ENCODE measurements around the gene EXOC2.

Gene EXOC2

GRCh38 chr6:636488-636887 is 56.5 kb downstream of the EXOC2 start:
- H3K36me3 ChIP-seq (ENCODE audit: control insufficient read depth in 2 of 2, insufficient read depth in 2 of 2, low read length in 2 of 2) = peaks cover 3 to 4% of the 10 kb centered on the region in 2 donors
- H3K27me3 ChIP-seq (ENCODE audit: control insufficient read depth in 2 of 2, insufficient read depth in 2 of 2, low read length in 2 of 2) = no peaks in the 10 kb centered on the region
- no peak overlapping the region for H3K4me3 ChIP-seq (ENCODE audit: low read length in 2 of 2)

GRCh38 chr6:635233-635632 is 57.7 kb downstream of the EXOC2 start:
- peaks cover 3 to 4% of the 10 kb centered on the region in 2 donors for H3K36me3 ChIP-seq (ENCODE audit: control insufficient read depth in 2 of 2, insufficient read depth in 2 of 2, low read length in 2 of 2)
- no peak overlapping the region for H3K4me3 ChIP-seq (ENCODE audit: low read length in 2 of 2)
- H3K4me1 ChIP-seq (ENCODE audit: control insufficient read depth in 2 of 2, insufficient read depth in 2 of 2, low read length in 2 of 2) = no peaks in the 10 kb centered on the region
- H3K27me3 ChIP-seq (ENCODE audit: control insufficient read depth in 2 of 2, insufficient read depth in 2 of 2, low read length in 2 of 2) = no peaks in the 10 kb centered on the region
- H3K9ac ChIP-seq (ENCODE audit: low read depth in 1 of 2, low read length in 2 of 2) = no peak overlapping the region
- no peaks in the 10 kb centered on the region for H3K9me3 ChIP-seq (ENCODE audit: control insufficient read depth in 2 of 2, low read length in 2 of 2)
- no peak overlapping the region for H3K27ac ChIP-seq (ENCODE audit: low read depth in 2 of 2, low read length in 2 of 2)

More at GRCh38 chr6:636488-636887, 56.5 kb downstream of the EXOC2 start:
- no peak overlapping the region for H3K27ac ChIP-seq (ENCODE audit: low read depth in 2 of 2, low read length in 2 of 2)
- H3K4me1 ChIP-seq (ENCODE audit: control insufficient read depth in 2 of 2, insufficient read depth in 2 of 2, low read length in 2 of 2) = no peaks in the 10 kb centered on the region
- H3K9ac ChIP-seq (ENCODE audit: low read depth in 1 of 2, low read length in 2 of 2) = no peak overlapping the region
- H3K9me3 ChIP-seq (ENCODE audit: control insufficient read depth in 2 of 2, low read length in 2 of 2) = no peaks in the 10 kb centered on the region

GRCh38 chr6:633611-634010 is 59.3 kb downstream of the EXOC2 start:
- H3K27me3 ChIP-seq (ENCODE audit: control insufficient read depth in 2 of 2, insufficient read depth in 2 of 2, low read length in 2 of 2) = no peaks in the 10 kb centered on the region
- no peaks in the 10 kb centered on the region for H3K4me1 ChIP-seq (ENCODE audit: control insufficient read depth in 2 of 2, insufficient read depth in 2 of 2, low read length in 2 of 2)
- peaks cover 3 to 4% of the 10 kb centered on the region in 2 donors for H3K36me3 ChIP-seq (ENCODE audit: control insufficient read depth in 2 of 2, insufficient read depth in 2 of 2, low read length in 2 of 2)
- no peak overlapping the region for H3K4me3 ChIP-seq (ENCODE audit: low read length in 2 of 2)
- no peak overlapping the region for H3K9ac ChIP-seq (ENCODE audit: low read depth in 1 of 2, low read length in 2 of 2)
- no peaks in the 10 kb centered on the region for H3K9me3 ChIP-seq (ENCODE audit: control insufficient read depth in 2 of 2, low read length in 2 of 2)
- H3K27ac ChIP-seq (ENCODE audit: low read depth in 2 of 2, low read length in 2 of 2) = no peak overlapping the region

- H3K9ac ChIP-seq (ENCODE audit: low read depth in 1 of 2, low read length in 2 of 2) = no peak overlapping the region
- peaks cover 0 to 4% of the 10 kb centered on the region in 2 donors for H3K36me3 ChIP-seq (ENCODE audit: control insufficient read depth in 2 of 2, insufficient read depth in 2 of 2, low read length in 2 of 2)
- H3K4me3 ChIP-seq (ENCODE audit: low read length in 2 of 2) = no peak overlapping the region
- H3K4me1 ChIP-seq (ENCODE audit: control insufficient read depth in 2 of 2, insufficient read depth in 2 of 2, low read length in 2 of 2) = no peaks in the 10 kb centered on the region
- no peaks in the 10 kb centered on the region for H3K27me3 ChIP-seq (ENCODE audit: control insufficient read depth in 2 of 2, insufficient read depth in 2 of 2, low read length in 2 of 2)
- H3K9me3 ChIP-seq (ENCODE audit: control insufficient read depth in 2 of 2, low read length in 2 of 2) = no peaks in the 10 kb centered on the region
- H3K27ac ChIP-seq (ENCODE audit: low read depth in 2 of 2, low read length in 2 of 2) = no peak overlapping the region
Observed at GRCh38 chr6:628766-629165, 64.2 kb downstream of the EXOC2 start.

GRCh38 chr6:626236-626635 is 66.7 kb downstream of the EXOC2 start:
- Histone ChIP-seq H3K27me3 (ENCODE audit: control insufficient read depth in 2 of 2, insufficient read depth in 2 of 2, low read length in 2 of 2) (no peaks in the 10 kb centered on the region), H3K36me3 (ENCODE audit: control insufficient read depth in 2 of 2, insufficient read depth in 2 of 2, low read length in 2 of 2) (peaks cover 1 to 4% of the 10 kb centered on the region in 2 donors), H3K4me3 (ENCODE audit: low read length in 2 of 2) (no peak overlapping the region), H3K9ac (ENCODE audit: low read depth in 1 of 2, low read length in 2 of 2) (no peak overlapping the region), H3K27ac (ENCODE audit: low read depth in 2 of 2, low read length in 2 of 2) (no peak overlapping the region), H3K9me3 (ENCODE audit: control insufficient read depth in 2 of 2, low read length in 2 of 2) (no peaks in the 10 kb centered on the region), H3K4me1 (ENCODE audit: control insufficient read depth in 2 of 2, insufficient read depth in 2 of 2, low read length in 2 of 2) (no peaks in the 10 kb centered on the region)

- H3K27ac ChIP-seq (ENCODE audit: low read depth in 2 of 2, low read length in 2 of 2) = peak overlapping the region in 1 of 2 donors; percentile 13
- H3K36me3 ChIP-seq (ENCODE audit: control insufficient read depth in 2 of 2, insufficient read depth in 2 of 2, low read length in 2 of 2) = peaks cover 4 to 5% of the 10 kb centered on the region in 2 donors
- H3K4me3 ChIP-seq (ENCODE audit: low read length in 2 of 2) = no peak overlapping the region
- H3K9me3 ChIP-seq (ENCODE audit: control insufficient read depth in 2 of 2, low read length in 2 of 2) = no peaks in the 10 kb centered on the region
- no peak overlapping the region for H3K9ac ChIP-seq (ENCODE audit: low read depth in 1 of 2, low read length in 2 of 2)
- no peaks in the 10 kb centered on the region for H3K4me1 ChIP-seq (ENCODE audit: control insufficient read depth in 2 of 2, insufficient read depth in 2 of 2, low read length in 2 of 2)
- H3K27me3 ChIP-seq (ENCODE audit: control insufficient read depth in 2 of 2, insufficient read depth in 2 of 2, low read length in 2 of 2) = no peaks in the 10 kb centered on the region
Observed at GRCh38 chr6:624979-625378, 68.0 kb downstream of the EXOC2 start.

- H3K27ac ChIP-seq (ENCODE audit: low read depth in 2 of 2, low read length in 2 of 2) = peak overlapping the region in 1 of 2 donors; percentile 11
- no peak overlapping the region for H3K9ac ChIP-seq (ENCODE audit: low read depth in 1 of 2, low read length in 2 of 2)
- H3K4me1 ChIP-seq (ENCODE audit: control insufficient read depth in 2 of 2, insufficient read depth in 2 of 2, low read length in 2 of 2) = no peaks in the 10 kb centered on the region
- H3K27me3 ChIP-seq (ENCODE audit: control insufficient read depth in 2 of 2, insufficient read depth in 2 of 2, low read length in 2 of 2) = no peaks in the 10 kb centered on the region
- no peak overlapping the region for H3K4me3 ChIP-seq (ENCODE audit: low read length in 2 of 2)
- H3K36me3 ChIP-seq (ENCODE audit: control insufficient read depth in 2 of 2, insufficient read depth in 2 of 2, low read length in 2 of 2) = peaks cover 4 to 5% of the 10 kb centered on the region in 2 donors
- no peaks in the 10 kb centered on the region for H3K9me3 ChIP-seq (ENCODE audit: control insufficient read depth in 2 of 2, low read length in 2 of 2)
Observed at GRCh38 chr6:622462-622861, 70.5 kb downstream of the EXOC2 start.

GRCh38 chr6:621931-622330 is 71.0 kb downstream of the EXOC2 start:
- Histone ChIP-seq H3K4me3 (ENCODE audit: low read length in 2 of 2) (no peak overlapping the region), H3K36me3 (ENCODE audit: control insufficient read depth in 2 of 2, insufficient read depth in 2 of 2, low read length in 2 of 2) (peaks cover 4 to 7% of the 10 kb centered on the region in 2 donors)

GRCh38 chr6:620950-621349 is 72.0 kb downstream of the EXOC2 start:
- no peaks in the 10 kb centered on the region for H3K4me1 ChIP-seq (ENCODE audit: control insufficient read depth in 2 of 2, insufficient read depth in 2 of 2, low read length in 2 of 2)
- no peaks in the 10 kb centered on the region for H3K27me3 ChIP-seq (ENCODE audit: control insufficient read depth in 2 of 2, insufficient read depth in 2 of 2, low read length in 2 of 2)
- no peaks in the 10 kb centered on the region for H3K9me3 ChIP-seq (ENCODE audit: control insufficient read depth in 2 of 2, low read length in 2 of 2)
- no peak overlapping the region for H3K4me3 ChIP-seq (ENCODE audit: low read length in 2 of 2)
- no peak overlapping the region for H3K9ac ChIP-seq (ENCODE audit: low read depth in 1 of 2, low read length in 2 of 2)
- H3K27ac ChIP-seq (ENCODE audit: low read depth in 2 of 2, low read length in 2 of 2) = no peak overlapping the region
- peaks cover 0 to 7% of the 10 kb centered on the region in 2 donors for H3K36me3 ChIP-seq (ENCODE audit: control insufficient read depth in 2 of 2, insufficient read depth in 2 of 2, low read length in 2 of 2)

More at GRCh38 chr6:621931-622330, 71.0 kb downstream of the EXOC2 start:
- Histone ChIP-seq H3K4me1 (ENCODE audit: control insufficient read depth in 2 of 2, insufficient read depth in 2 of 2, low read length in 2 of 2) (no peaks in the 10 kb centered on the region), H3K27ac (ENCODE audit: low read depth in 2 of 2, low read length in 2 of 2) (peak overlapping the region in 1 of 2 donors; percentile 11), H3K27me3 (ENCODE audit: control insufficient read depth in 2 of 2, insufficient read depth in 2 of 2, low read length in 2 of 2) (no peaks in the 10 kb centered on the region), H3K9me3 (ENCODE audit: control insufficient read depth in 2 of 2, low read length in 2 of 2) (no peaks in the 10 kb centered on the region), H3K9ac (ENCODE audit: low read depth in 1 of 2, low read length in 2 of 2) (no peak overlapping the region)

- Histone ChIP-seq H3K27ac (ENCODE audit: low read depth in 2 of 2, low read length in 2 of 2) (no peak overlapping the region), H3K27me3 (ENCODE audit: control insufficient read depth in 2 of 2, insufficient read depth in 2 of 2, low read length in 2 of 2) (no peaks in the 10 kb centered on the region), H3K36me3 (ENCODE audit: control insufficient read depth in 2 of 2, insufficient read depth in 2 of 2, low read length in 2 of 2) (peaks cover 0 to 7% of the 10 kb centered on the region in 2 donors), H3K4me1 (ENCODE audit: control insufficient read depth in 2 of 2, insufficient read depth in 2 of 2, low read length in 2 of 2) (no peaks in the 10 kb centered on the region), H3K9ac (ENCODE audit: low read depth in 1 of 2, low read length in 2 of 2) (no peak overlapping the region), H3K9me3 (ENCODE audit: control insufficient read depth in 2 of 2, low read length in 2 of 2) (no peaks in the 10 kb centered on the region), H3K4me3 (ENCODE audit: low read length in 2 of 2) (no peak overlapping the region)
Observed at GRCh38 chr6:620166-620565, 72.8 kb downstream of the EXOC2 start.
